ENCODE results near the gene KANSL1L.

The KANSL1L gene

DNA sequence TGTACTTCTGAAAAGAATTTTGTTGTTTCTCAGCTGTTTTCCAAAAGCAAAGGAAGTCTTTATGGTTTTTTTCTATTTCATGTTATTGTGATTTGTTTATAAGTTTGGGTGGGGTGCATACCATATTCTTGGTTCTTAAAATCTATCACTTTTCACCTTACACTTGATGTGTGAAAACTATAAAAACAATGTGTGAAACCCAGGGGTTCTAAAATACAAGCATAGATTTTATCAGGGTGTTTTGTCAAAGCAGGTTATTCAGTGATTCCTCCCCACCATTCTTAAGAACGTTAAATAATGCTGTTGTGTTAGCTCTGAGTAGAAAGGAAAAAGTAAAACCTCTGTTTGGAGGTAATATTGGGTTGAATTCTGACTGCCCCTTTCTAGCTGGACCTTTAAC, 151.1 kb downstream of the KANSL1L start:
- ChIA-PET CTCF (no interaction called here), POLR2A (ENCODE audit: low non-redundant PET) (no interaction called here)
- no peak for DNase-seq (ENCODE audit: low spot score)
- H3K27ac ChIP-seq = no peak overlapping the region
- TF ChIP-seq, protein P1, sequence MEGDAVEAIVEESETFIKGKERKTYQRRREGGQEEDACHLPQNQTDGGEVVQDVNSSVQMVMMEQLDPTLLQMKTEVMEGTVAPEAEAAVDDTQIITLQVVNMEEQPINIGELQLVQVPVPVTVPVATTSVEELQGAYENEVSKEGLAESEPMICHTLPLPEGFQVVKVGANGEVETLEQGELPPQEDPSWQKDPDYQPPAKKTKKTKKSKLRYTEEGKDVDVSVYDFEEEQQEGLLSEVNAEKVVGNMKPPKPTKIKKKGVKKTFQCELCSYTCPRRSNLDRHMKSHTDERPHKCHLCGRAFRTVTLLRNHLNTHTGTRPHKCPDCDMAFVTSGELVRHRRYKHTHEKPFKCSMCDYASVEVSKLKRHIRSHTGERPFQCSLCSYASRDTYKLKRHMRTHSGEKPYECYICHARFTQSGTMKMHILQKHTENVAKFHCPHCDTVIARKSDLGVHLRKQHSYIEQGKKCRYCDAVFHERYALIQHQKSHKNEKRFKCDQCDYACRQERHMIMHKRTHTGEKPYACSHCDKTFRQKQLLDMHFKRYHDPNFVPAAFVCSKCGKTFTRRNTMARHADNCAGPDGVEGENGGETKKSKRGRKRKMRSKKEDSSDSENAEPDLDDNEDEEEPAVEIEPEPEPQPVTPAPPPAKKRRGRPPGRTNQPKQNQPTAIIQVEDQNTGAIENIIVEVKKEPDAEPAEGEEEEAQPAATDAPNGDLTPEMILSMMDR (conservative IDR thresholded peaks at IDR 0.05; ENCODE audit: low read depth) = no peak

DNA sequence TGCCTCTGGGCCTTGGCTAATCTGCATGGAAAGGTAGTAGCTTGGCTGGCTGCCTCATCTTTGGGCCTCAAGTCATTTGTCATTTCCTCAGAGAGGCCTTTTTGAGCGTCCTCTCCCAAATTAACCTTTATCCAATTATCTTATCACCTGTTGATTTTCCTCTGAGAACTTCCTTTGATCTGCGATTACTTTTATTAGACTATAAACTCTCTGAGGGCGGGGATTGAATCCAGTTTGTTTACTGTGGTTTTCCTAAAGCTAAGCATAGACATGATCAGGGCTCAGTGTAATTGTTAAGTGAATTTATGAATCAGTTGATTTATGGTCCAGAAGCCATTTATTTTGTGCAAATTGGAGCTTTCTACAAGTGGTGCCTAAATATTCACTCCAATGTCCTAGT, 161.3 kb downstream of the KANSL1L start:
- H3K27ac ChIP-seq = no peak overlapping the region
- ChIA-PET CTCF (no interaction called here), POLR2A (ENCODE audit: low non-redundant PET) (no interaction called here)
- no peak for DNase-seq (ENCODE audit: low spot score)
- TF ChIP-seq, protein P1 (conservative IDR thresholded peaks at IDR 0.05; ENCODE audit: low read depth) = no peak

DNA sequence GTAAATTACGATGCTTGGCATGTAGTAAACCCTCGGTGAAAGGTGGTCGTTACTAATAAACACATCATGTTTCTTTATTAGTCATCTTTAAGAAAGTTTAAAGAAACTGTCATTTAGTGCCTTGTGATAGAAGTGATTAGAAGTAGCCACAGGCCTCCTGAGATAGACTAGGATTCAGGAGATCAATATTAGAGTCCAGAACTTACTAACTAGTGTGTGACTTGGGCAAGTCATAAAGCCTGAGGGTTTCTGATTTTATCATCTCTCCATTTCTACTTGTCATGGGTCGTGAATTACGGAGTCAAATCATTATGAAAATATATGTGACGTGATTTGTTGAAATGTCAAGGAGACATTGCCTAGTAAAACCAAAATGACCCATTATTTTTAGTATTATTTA, 162.1 kb downstream of the KANSL1L start:
- CTCF ChIA-PET = no interaction called here
- DNase-seq (ENCODE audit: low spot score) = no peak
- H3K27ac ChIP-seq = no peak overlapping the region
- TF ChIP-seq, protein P1 (conservative IDR thresholded peaks at IDR 0.05; ENCODE audit: low read depth) = no peak
- POLR2A ChIA-PET (ENCODE audit: low non-redundant PET) = no interaction called here

DNA sequence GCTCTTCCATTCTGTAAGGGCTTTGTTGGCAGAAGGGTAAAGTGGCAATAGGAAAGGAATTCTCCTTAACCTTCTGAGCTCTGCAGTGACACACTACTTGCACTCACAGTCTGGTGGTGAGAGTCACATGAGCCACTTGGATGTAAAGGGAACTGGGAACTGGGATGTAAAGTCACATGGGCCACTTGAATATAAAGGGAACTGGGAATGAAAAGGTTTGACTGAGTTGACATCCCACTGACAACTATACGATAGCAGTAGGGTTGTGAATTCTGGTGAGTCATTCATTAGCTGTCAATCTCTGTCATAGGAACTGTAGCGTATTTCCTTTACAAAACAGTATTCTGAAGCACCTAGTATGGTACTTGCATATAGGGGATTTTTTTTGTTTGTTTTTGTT, 163.3 kb downstream of the KANSL1L start:
- ChIA-PET CTCF (no interaction called here), POLR2A (ENCODE audit: low non-redundant PET) (no interaction called here)
- TF ChIP-seq, protein P1 (conservative IDR thresholded peaks at IDR 0.05; ENCODE audit: low read depth) = no peak
- no peak overlapping the region for H3K27ac ChIP-seq
- peak; percentile 10 for DNase-seq (ENCODE audit: low spot score)

DNA sequence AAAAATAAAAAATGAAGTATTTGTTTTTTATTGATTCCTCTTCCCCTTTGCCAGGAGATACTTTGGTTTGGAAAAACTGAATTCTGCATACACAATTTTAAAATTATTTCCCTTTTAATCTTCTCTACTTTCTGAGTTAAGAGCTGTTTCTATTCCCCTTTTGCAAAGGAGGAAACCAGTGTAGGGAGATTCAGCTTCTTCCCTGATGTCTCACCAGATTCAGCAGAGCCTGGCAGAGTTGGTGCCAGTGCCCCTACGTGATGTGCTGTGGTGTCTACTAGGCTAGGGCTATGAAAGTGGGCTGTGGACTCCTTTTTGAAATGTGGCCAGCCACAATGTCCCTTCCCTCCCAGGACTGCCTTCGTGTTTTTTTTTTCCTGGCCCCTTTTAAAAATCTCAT, 166.3 kb downstream of the KANSL1L start:
- TF ChIP-seq, protein P1 (conservative IDR thresholded peaks at IDR 0.05; ENCODE audit: low read depth) = no peak
- DNase-seq (ENCODE audit: low spot score) = no peak
- ChIA-PET CTCF (interaction anchor here (0.6 kb wide), 1 partner anchor 176 kb away, joined by 3 read pairs; no protein-coding TSS in a partner anchor), POLR2A (ENCODE audit: low non-redundant PET) (no interaction called here)
- no peak overlapping the region for H3K27ac ChIP-seq

DNA sequence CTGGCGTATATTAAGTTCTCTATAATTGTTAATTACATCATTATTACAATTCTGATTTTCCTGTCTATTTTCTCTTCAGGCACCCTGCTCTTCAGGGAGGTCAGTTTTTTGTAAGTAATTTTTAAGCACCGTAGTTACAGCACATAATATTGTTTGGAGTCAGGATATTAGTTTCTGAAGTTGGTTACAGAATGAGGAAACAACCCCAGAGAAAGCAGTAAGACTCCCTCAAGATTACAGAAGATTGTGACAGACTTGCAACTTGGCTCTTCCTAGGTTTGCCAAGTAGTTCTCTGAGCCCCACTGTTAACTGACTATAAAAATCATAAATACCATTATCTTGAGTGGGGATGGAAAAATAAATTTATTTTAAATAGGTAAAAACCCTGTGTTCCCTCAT, 167.8 kb downstream of the KANSL1L start:
- CTCF ChIA-PET = interaction anchor here (0.7 kb wide), 1 partner anchor 9 kb away, joined by 4 read pairs; no protein-coding TSS in a partner anchor
- TF ChIP-seq, protein P1 (conservative IDR thresholded peaks at IDR 0.05; ENCODE audit: low read depth) = no peak
- H3K27ac ChIP-seq = no peak overlapping the region
- DNase-seq (ENCODE audit: low spot score) = no peak
- POLR2A ChIA-PET (ENCODE audit: low non-redundant PET) = no interaction called here
